GM12878 (cell line): ENCODE measurements around the gene ANGPTL4. TPM values are rescaled to one million over a fixed set of nuclear protein-coding genes. Genes with fewer than 3 reads are reported as not detected.
A peak's percentile ranks its signal among the peaks of the same experiment; 100 is the strongest.

Experiments
- ATAC-seq: fragments of 200-7000 bp; cut with Tn5 transposase; 3 replicates; pipeline ENCODE4 v1.9.1; 2020; ENCODE audit warnings: mild to moderate bottlenecking, moderate library complexity
- BruUV-seq: library from RNA; stranded (reverse); fragments of 400-500 nt; replicated peaks from 2 replicates; lab custom pipeline; 2021; lab: Mats Ljungman, UMichigan
- CTCF ChIA-PET: fragments of 300-600 bp; sonication (Branson Sonifier 250); formaldehyde crosslinking; extraction: SDS; loops from one replicate; lab custom pipeline; 2021; ENCODE audit warnings: inconsistent platforms; lab: Yijun Ruan, JAX
- POLR2A ChIA-PET: fragments of 350-600 bp; formaldehyde crosslinking; extraction: SDS; loops from one replicate; lab custom pipeline; 2021; ENCODE audit warnings: inconsistent platforms; lab: Charles Lee
- RAD21 ChIA-PET: fragments of 300-600 bp; sonication (Branson Sonifier 250); formaldehyde crosslinking; loops from one replicate; lab custom pipeline; 2023; ENCODE audit warnings: antibody characterized with exemption; ENCODE audit not compliant: unreplicated experiment; lab: Charles Lee
- SMC1A ChIA-PET: fragments of 300-600 bp; sonication (Branson Sonifier 250); formaldehyde crosslinking; loops from one replicate; lab custom pipeline; 2023; ENCODE audit not compliant: unreplicated experiment, uncharacterized antibody; lab: Charles Lee
- DNase-seq: peaks from one replicate; pipeline ENCODE4 v3.0.0-alpha.2; 2011; ENCODE audit warnings: low read depth, low spot score
- FAIRE-seq: peaks from 3 replicates; lab custom pipeline; 2011; peaks lifted over from hg19 to GRCh38; lab: Jason Lieb, UNC
- H2AFZ ChIP-seq: 2 replicates; pipeline ENCODE4 v1.6.0; 2011; ENCODE audit warnings: low read depth, low read length, control low read depth; ENCODE audit not compliant: control insufficient read depth
- H3K27ac ChIP-seq: 2 replicates; pipeline ENCODE4 v1.5.1; 2011; ENCODE audit warnings: control low read depth; ENCODE audit not compliant: control insufficient read depth, insufficient read depth
- H3K27me3 ChIP-seq, 2 experiments: replicated peaks in 1 of 2; 2 replicates each; pipeline versions ENCODE4 v1.6.0 to v1.6.1; 2011; ENCODE audit warnings: low read length in 1 of 2; ENCODE audit not compliant: control insufficient read depth in 2 of 2, insufficient read depth in 2 of 2
- H3K36me3 ChIP-seq, 2 experiments: 2 replicates each; pipeline ENCODE4 v1.5.1; 2011; ENCODE audit warnings: low read length in 1 of 2; ENCODE audit not compliant: control insufficient read depth in 2 of 2, insufficient read depth in 2 of 2
- H3K4me1 ChIP-seq: 2 replicates; pipeline ENCODE4 v1.6.1; 2011; ENCODE audit warnings: mild to moderate bottlenecking, low read length, moderate library complexity, mixed read lengths; ENCODE audit not compliant: control insufficient read depth, insufficient read depth
- H3K4me2 ChIP-seq: 2 replicates; pipeline ENCODE4 v1.6.0; 2011; ENCODE audit warnings: control low read depth; ENCODE audit not compliant: control insufficient read depth, insufficient read depth
- H3K4me3 ChIP-seq: fragments of 200-600 bp; sonication (generic); 2 replicates; pipeline ENCODE4 v1.5.1; 2016
- H3K79me2 ChIP-seq: 2 replicates; pipeline ENCODE4 v1.6.0; 2011; ENCODE audit warnings: low read length; ENCODE audit not compliant: control insufficient read depth, insufficient read depth
- H3K9ac ChIP-seq: 2 replicates; pipeline ENCODE4 v1.8.0; 2011; ENCODE audit warnings: low read length, control low read depth, mixed read lengths; ENCODE audit not compliant: control insufficient read depth, insufficient read depth
- H3K9me3 ChIP-seq: replicated peaks from 3 replicates; pipeline ENCODE4 v1.5.1; 2011; ENCODE audit warnings: mild to moderate bottlenecking, low read length; ENCODE audit not compliant: control insufficient read depth, insufficient read depth
- H4K20me1 ChIP-seq: 2 replicates; pipeline ENCODE4 v1.6.0; 2011; ENCODE audit not compliant: control insufficient read depth, insufficient read depth
- ATF7 ChIP-seq: fragments of 450-650 bp; IDR thresholded peaks from 2 replicates; pipeline ENCODE4 v1.6.1; 2016; ENCODE audit warnings: low read depth, mild to moderate bottlenecking
- CREB1 ChIP-seq: IDR thresholded peaks from 2 replicates; pipeline ENCODE4 v1.6.1; 2012; ENCODE audit warnings: low read depth, mild to moderate bottlenecking, inconsistent platforms
- EZH2 ChIP-seq: IDR thresholded peaks from 2 replicates; pipeline ENCODE4 v1.6.1; 2012; ENCODE audit warnings: low read depth, mild to moderate bottlenecking, control low read depth, inconsistent platforms, low read length, borderline replicate concordance; ENCODE audit not compliant: control insufficient read depth
- FOS ChIP-seq: IDR thresholded peaks from 3 replicates; pipeline ENCODE4 v1.6.1; 2011; ENCODE audit warnings: borderline replicate concordance; ENCODE audit not compliant: insufficient read length; ENCODE audit errors: extremely low read depth
- FOXM1 ChIP-seq: IDR thresholded peaks from 2 replicates; pipeline ENCODE4 v1.6.1; 2012; ENCODE audit warnings: low read depth, mild to moderate bottlenecking, inconsistent platforms, low read length, moderate library complexity
- GATAD2B ChIP-seq: fragments of 450-650 bp; conservative IDR thresholded peaks from 2 replicates; pipeline ENCODE4 v1.6.1; 2017; ENCODE audit warnings: low read depth, mild to moderate bottlenecking, moderate library complexity
- HDAC2 ChIP-seq: fragments of 200-600 bp; sonication (generic); IDR thresholded peaks from 2 replicates; pipeline ENCODE4 v1.6.1; 2017
- IRF3 ChIP-seq: fragments of 450-650 bp; IDR thresholded peaks from 2 replicates; pipeline ENCODE4 v1.6.1; 2014; ENCODE audit warnings: mild to moderate bottlenecking
- JUNB ChIP-seq: IDR thresholded peaks from 2 replicates; pipeline ENCODE4 v1.6.1; 2016; ENCODE audit warnings: antibody characterized with exemption, mild to moderate bottlenecking
- KAT2A ChIP-seq: conservative IDR thresholded peaks from 2 replicates; pipeline ENCODE4 v1.6.1; 2011; ENCODE audit warnings: low read depth, low read length; ENCODE audit not compliant: control insufficient read depth
- NFYA ChIP-seq: IDR thresholded peaks from 2 replicates; pipeline ENCODE4 v1.6.1; 2011; ENCODE audit warnings: low read depth, mild to moderate bottlenecking, low read length, improper control_type of control experiment, borderline replicate concordance
- NKRF ChIP-seq: fragments of 450-650 bp; conservative IDR thresholded peaks from 2 replicates; pipeline ENCODE4 v1.6.1; 2017; ENCODE audit warnings: mild to moderate bottlenecking, moderate library complexity
- NRF1 ChIP-seq: conservative IDR thresholded peaks from 2 replicates; pipeline ENCODE4 v1.6.1; 2011; ENCODE audit warnings: mild to moderate bottlenecking, low read depth, low read length, improper control_type of control experiment
- POU2F2 ChIP-seq: IDR thresholded peaks from 3 replicates; pipeline ENCODE4 v1.6.1; 2011; ENCODE audit warnings: low read depth, mild to moderate bottlenecking, low read length, borderline replicate concordance
- RELA ChIP-seq: fragments of 450-650 bp; IDR thresholded peaks from 2 replicates; pipeline ENCODE4 v1.8.0; 2014; ENCODE audit warnings: borderline replicate concordance; ENCODE audit not compliant: partially characterized antibody
- SREBF1 ChIP-seq: IDR thresholded peaks from 2 replicates; pipeline ENCODE4 v1.6.1; 2012; ENCODE audit warnings: mild to moderate bottlenecking, low read length
- TBL1XR1 ChIP-seq: IDR thresholded peaks from 2 replicates; pipeline ENCODE4 v1.6.1; 2012; ENCODE audit warnings: low read depth, low read length, improper control_type of control experiment
- TCF7 ChIP-seq: IDR thresholded peaks from 2 replicates; pipeline ENCODE4 v1.6.1; 2014; ENCODE audit warnings: antibody characterized with exemption, borderline replicate concordance
- WGBS: methylation state at CpG from one replicate; pipeline ENCODE4 v1.1.6; 2016; ENCODE audit warnings: low lambda C conversion rate; ENCODE audit not compliant: insufficient replicate concordance, insufficient coverage; ENCODE audit errors: missing lambda C conversion rate; 5-methylcytosine and 5-hydroxymethylcytosine counted together
- in situ Hi-C: fragments of 300-500 bp; cut with MboI; formaldehyde crosslinking; loops from 9 replicates; pipeline ENCODE4 v1.14.3; 2018; ENCODE audit warnings: mixed read lengths
- intact Hi-C: fragments of 100-400 bp; cut with micrococcal nuclease; formaldehyde crosslinking; loops from one replicate; pipeline ENCODE4 v1.14.2; 2022; ENCODE audit not compliant: unreplicated experiment
- polyA plus RNA-seq, 11 experiments: library from polyadenylated mRNA; depleted of rRNA in 4 of 11; unstranded in 6 of 11; stranded (reverse) in 5 of 11; fragments of >200 nt; fragmentation: Nextera tagmentation in 4 of 11; fragmentation: Illumina TruSeq in 1 of 11; extraction: Ambion mirVana in 4 of 11; extraction: Trizol in 1 of 11; gene quantifications; 1 replicate in 1 of 11; 2 replicates in 10 of 11; pipeline versions ENCODE4 v1.2.1 to v1.2.3, GENCODE V29; 2011 to 2016; ENCODE audit warnings: inconsistent platforms in 2 of 11, missing spikeins in 2 of 11, low read depth in 1 of 11
- total RNA-seq, 4 experiments: library from RNA; depleted of rRNA in 3 of 4; stranded (reverse); fragments of >200 nt in 3 of 4; fragmentation: Illumina TruSeq in 1 of 4; extraction: Trizol in 1 of 4; gene quantifications; 2 replicates each; pipeline versions ENCODE4 v1.2.1 to v1.2.3, GENCODE V29; 2013 to 2021
- TF ChIP-seq, protein P1 (sequence below): IDR thresholded peaks from 2 replicates; pipeline ENCODE4 v1.6.1; 2012; ENCODE audit warnings: low read depth, low read length, improper control_type of control experiment

ANGPTL4 gene
- total and polyA plus RNA-seq, 10 of the 15 experiments (the other 5 are each of a cell fraction or from before 2014, with no cell fraction given), result 0.45 TPM; not detected in 9

DNA sequence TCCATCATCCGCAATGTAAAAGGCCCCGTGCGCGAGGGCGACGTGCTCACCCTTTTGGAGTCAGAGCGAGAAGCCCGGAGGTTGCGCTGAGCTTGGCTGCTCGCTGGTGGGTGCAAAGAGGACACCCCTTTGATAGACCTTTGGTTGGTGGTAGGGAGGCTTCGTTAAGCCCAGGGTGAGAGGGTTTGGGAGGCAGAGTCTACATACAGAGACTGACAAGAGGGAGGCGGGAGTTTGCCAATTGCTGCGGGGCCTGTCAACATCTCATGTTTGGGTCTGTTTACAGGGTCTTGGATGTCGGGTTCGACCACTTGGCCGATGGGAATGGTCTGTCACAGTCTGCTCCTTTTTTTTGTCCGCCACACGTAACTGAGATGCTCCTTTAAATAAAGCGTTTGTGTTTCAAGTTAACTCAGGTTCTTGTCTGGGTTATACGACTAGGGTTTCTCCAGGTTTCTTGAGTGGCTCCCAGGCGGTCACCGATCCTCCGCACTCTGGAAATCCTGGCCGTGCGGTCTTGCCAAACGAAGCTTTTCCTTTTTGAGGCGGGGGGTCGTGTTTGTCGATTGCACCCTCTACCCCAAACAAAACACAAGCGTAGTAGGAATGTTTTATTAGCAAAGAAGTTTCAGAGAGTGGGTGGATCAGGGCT, 41.8 kb upstream of the ANGPTL4 start:
- SMC1A ChIA-PET, result interaction anchor here (1.4 kb wide), 1 partner anchor 52 kb away, joined by 3 read pairs; no protein-coding TSS in a partner anchor
- Histone ChIP-seq H3K4me2 (peak overlapping the region; percentile 97), H3K9ac (peak overlapping the region; percentile 93), H2AFZ (no peak overlapping the region; the same call in 1 of the 2 replicates), H4K20me1 (no peaks in the 10 kb centered on the region), H3K79me2 (peaks cover 36% of the 10 kb centered on the region), H3K27me3 (no peaks in the 10 kb centered on the region), H3K9me3 (no peaks in the 10 kb centered on the region), H3K36me3 (peaks cover 5 to 10% of the 10 kb centered on the region in 2 experiments), H3K4me1 (peaks cover 21% of the 10 kb centered on the region), H3K4me3 (peak overlapping the region; percentile 98), H3K27ac (peak overlapping the region; percentile 84)
- CTCF ChIA-PET, result interaction anchor here (0.8 to 1.7 kb wide), 4 partner anchors 16 to 170 kb away, joined by 3 to 6 read pairs (median 4); no protein-coding TSS in a partner anchor
- intact Hi-C loops (loop anchor here (5.0 kb wide), 1 partner anchor 55 kb away; no protein-coding TSS in a partner anchor), in situ Hi-C loops (no loop called here)
- POLR2A ChIA-PET, result interaction anchor here (1.4 kb wide), 1 partner anchor 11 kb away, joined by 3 read pairs; no protein-coding TSS in a partner anchor
- DNase-seq (no peak), FAIRE-seq (no peak), ATAC-seq (peak; percentile 7)
- WGBS, result 2% methylated on average over 30 of the region's 30 CpGs
- no TSS peak for BruUV-seq
- RAD21 ChIA-PET, result interaction anchor here (1.9 kb wide), 1 partner anchor 378 kb away, joined by 4 read pairs; the partner anchor contains the start of gene TIMM44
- TF ChIP-seq TBL1XR1 (no peak), FOS (no peak), POU2F2 (no peak), FOXM1 (no peak), GATAD2B (no peak), JUNB (no peak), NRF1 (no peak), HDAC2 (no peak), KAT2A (no peak), ATF7 (no peak), NFYA (no peak), IRF3 (no peak), RELA (no peak), SREBF1 (no peak), TCF7 (no peak), CREB1 (no peak), EZH2 (no peak), NKRF (no peak)
- TF ChIP-seq, protein P1, sequence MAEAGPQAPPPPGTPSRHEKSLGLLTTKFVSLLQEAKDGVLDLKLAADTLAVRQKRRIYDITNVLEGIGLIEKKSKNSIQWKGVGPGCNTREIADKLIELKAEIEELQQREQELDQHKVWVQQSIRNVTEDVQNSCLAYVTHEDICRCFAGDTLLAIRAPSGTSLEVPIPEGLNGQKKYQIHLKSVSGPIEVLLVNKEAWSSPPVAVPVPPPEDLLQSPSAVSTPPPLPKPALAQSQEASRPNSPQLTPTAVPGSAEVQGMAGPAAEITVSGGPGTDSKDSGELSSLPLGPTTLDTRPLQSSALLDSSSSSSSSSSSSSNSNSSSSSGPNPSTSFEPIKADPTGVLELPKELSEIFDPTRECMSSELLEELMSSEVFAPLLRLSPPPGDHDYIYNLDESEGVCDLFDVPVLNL, result no peak
